Activated CD8-positive, alpha-beta T cell treated with anti-CD3 and anti-CD28 coated beads for 36 hours (primary cell): ENCODE results near the gene RBP5. TPM values are rescaled to one million over a fixed set of nuclear protein-coding genes. Genes with fewer than 3 reads are reported as not detected.

Experiments
- ATAC-seq: fragments of 200-7000 bp; cut with Tn5 transposase; one replicate; pipeline ENCODE4 v1.10.0; 2021; ENCODE audit warnings: mild to moderate bottlenecking, moderate library complexity
- CTCF ChIA-PET: fragments of 350-600 bp; sonication (Branson Sonifier 250); formaldehyde crosslinking; loops from one replicate; lab custom pipeline; 2021; ENCODE audit warnings: antibody characterized with exemption; lab: Charles Lee
- POLR2A ChIA-PET: fragments of 350-600 bp; sonication (Branson Sonifier 250); formaldehyde crosslinking; loops from one replicate; lab custom pipeline; 2021; ENCODE audit warnings: antibody characterized with exemption; lab: Charles Lee
- DNase-seq: peaks from one replicate; pipeline ENCODE4 v3.0.0-alpha.2; 2020
- H3K27ac Mint-ChIP-seq: one replicate; pipeline ENCODE4 v1.8.0; 2021; ENCODE audit warnings: mild to moderate bottlenecking, mixed read lengths
- H3K27me3 Mint-ChIP-seq: one replicate; pipeline ENCODE4 v1.8.0; 2021; ENCODE audit warnings: mixed read lengths
- H3K36me3 Mint-ChIP-seq: one replicate; pipeline ENCODE4 v1.8.0; 2021; ENCODE audit warnings: low read depth, mixed read lengths
- H3K4me1 Mint-ChIP-seq: one replicate; pipeline ENCODE4 v1.8.0; 2021; ENCODE audit warnings: low read depth, mixed read lengths
- H3K4me3 Mint-ChIP-seq: one replicate; pipeline ENCODE4 v1.8.0; 2021; ENCODE audit warnings: mild to moderate bottlenecking, moderate library complexity, mixed read lengths
- H3K9me3 Mint-ChIP-seq: one replicate; pipeline ENCODE4 v1.8.0; 2021; ENCODE audit warnings: mixed read lengths
- intact Hi-C: fragments of 100-400 bp; cut with micrococcal nuclease; formaldehyde crosslinking; loops from one replicate; pipeline ENCODE4 v1.10.0; 2022
- total RNA-seq, 2 experiments: library from RNA; stranded (reverse); gene quantifications; one replicate each; pipeline ENCODE4 v1.2.3, GENCODE V29; 2021
- TF ChIP-seq, protein P1 (sequence below): fragments of 200-600 bp; IDR thresholded peaks from one replicate; pipeline ENCODE4 v1.8.0; 2022; ENCODE audit warnings: antibody characterized with exemption, mild to moderate bottlenecking

RBP5 gene
- total RNA-seq, 2 experiments from 2014 or later = not detected

DNA sequence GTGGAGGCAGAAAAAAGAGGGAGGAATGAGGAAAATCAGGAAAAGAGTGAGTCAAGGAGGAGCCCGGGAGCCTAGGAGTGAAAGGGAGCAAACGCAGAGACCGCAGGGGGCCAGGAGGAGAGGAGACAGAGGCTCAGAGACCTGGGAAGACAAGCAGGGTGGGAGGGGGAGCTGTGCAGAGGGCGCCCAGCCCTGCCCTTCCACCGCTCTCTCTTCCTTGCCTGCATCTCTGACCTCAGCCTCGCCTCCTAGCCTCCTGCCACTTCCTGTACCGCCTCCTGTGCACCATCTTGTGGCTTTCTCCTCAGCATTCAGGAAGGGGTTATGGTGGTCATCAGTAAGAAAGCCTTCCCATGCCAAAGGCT, 2.8 kb upstream of the RBP5 start:
- intact Hi-C loops = no loop called here
- TF ChIP-seq, protein P1, sequence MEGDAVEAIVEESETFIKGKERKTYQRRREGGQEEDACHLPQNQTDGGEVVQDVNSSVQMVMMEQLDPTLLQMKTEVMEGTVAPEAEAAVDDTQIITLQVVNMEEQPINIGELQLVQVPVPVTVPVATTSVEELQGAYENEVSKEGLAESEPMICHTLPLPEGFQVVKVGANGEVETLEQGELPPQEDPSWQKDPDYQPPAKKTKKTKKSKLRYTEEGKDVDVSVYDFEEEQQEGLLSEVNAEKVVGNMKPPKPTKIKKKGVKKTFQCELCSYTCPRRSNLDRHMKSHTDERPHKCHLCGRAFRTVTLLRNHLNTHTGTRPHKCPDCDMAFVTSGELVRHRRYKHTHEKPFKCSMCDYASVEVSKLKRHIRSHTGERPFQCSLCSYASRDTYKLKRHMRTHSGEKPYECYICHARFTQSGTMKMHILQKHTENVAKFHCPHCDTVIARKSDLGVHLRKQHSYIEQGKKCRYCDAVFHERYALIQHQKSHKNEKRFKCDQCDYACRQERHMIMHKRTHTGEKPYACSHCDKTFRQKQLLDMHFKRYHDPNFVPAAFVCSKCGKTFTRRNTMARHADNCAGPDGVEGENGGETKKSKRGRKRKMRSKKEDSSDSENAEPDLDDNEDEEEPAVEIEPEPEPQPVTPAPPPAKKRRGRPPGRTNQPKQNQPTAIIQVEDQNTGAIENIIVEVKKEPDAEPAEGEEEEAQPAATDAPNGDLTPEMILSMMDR = no peak
- Mint-ChIP-seq H3K4me3 (peak overlapping the region; percentile 83), H3K4me1 (peaks cover 28% of the 10 kb centered on the region), H3K36me3 (peaks cover 3% of the 10 kb centered on the region), H3K9me3 (no peaks in the 10 kb centered on the region), H3K27me3 (no peaks in the 10 kb centered on the region), H3K27ac (peak overlapping the region; percentile 14)
- DNase-seq (peak; percentile 62), ATAC-seq (peak; percentile 40)
- ChIA-PET POLR2A (interaction anchor here (0.8 to 1.5 kb wide), 2 partner anchors 57 to 113 kb away, joined by 3 to 4 read pairs; partner anchors contain the start of gene LPCAT3), CTCF (interaction anchor here (0.7 to 1.4 kb wide), 3 partner anchors 14 to 113 kb away, joined by 3 to 5 read pairs (median 3); partner anchors contain the start of gene LPCAT3)

DNA sequence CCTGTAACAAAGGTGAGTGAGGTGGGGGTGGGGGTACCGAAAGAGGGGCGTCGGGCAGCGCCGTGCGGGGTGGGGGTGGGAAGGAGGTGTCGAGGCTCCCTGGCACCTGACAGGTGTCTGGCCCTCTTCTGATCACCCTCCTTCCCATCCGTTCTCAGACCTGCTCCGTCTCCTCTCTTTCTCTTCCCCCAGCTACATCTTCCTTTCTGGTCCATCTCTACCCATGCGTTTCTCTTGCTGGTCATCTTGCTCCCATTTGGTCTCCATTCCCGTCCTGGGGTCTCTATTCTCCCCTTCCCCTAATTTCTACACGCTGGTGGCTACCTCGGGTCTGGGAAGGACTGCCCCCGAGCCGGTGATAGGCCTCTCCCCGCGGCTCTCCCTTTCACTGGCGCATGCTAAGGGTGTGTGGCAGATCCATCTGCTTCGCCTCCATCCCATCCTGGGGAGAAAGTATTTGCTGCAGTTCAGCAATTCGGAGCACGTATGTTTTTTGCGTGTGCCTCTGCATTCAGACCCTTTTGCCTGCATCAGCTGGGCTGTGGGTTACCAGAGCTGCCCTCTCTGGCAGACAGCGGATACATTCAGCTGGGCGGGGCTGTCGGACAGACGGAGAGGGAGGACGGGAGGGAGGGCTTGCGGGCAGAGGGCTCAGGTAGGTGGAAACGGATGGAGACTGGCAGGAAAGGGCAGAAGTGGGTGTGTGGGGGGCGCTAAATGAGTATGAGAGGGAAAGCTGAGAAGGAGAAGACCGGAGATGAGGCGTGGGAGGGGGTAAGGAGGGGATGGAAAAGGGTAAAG, 2.2 kb upstream of the RBP5 start:
- H3K27ac Mint-ChIP-seq = peak overlapping the region; percentile 79
- ChIA-PET CTCF (interaction anchor here (0.7 to 1.4 kb wide), 4 partner anchors 14 to 113 kb away, joined by 3 to 5 read pairs (median 4); partner anchors contain the start of gene LPCAT3), POLR2A (interaction anchor here (0.8 to 1.9 kb wide), 3 partner anchors 23 to 113 kb away, joined by 3 to 8 read pairs (median 4); partner anchors contain the start of gene LPCAT3)
- H3K9me3 Mint-ChIP-seq = no peaks in the 10 kb centered on the region
- no peaks in the 10 kb centered on the region for H3K27me3 Mint-ChIP-seq
- H3K36me3 Mint-ChIP-seq = peaks cover 3% of the 10 kb centered on the region
- TF ChIP-seq, protein P1 = no peak
- H3K4me3 Mint-ChIP-seq = peak overlapping the region; percentile 83
- peak; percentile 58 for ATAC-seq
- intact Hi-C loops = no loop called here
- H3K4me1 Mint-ChIP-seq = peaks cover 28% of the 10 kb centered on the region
- peak; percentile 78 for DNase-seq

DNA sequence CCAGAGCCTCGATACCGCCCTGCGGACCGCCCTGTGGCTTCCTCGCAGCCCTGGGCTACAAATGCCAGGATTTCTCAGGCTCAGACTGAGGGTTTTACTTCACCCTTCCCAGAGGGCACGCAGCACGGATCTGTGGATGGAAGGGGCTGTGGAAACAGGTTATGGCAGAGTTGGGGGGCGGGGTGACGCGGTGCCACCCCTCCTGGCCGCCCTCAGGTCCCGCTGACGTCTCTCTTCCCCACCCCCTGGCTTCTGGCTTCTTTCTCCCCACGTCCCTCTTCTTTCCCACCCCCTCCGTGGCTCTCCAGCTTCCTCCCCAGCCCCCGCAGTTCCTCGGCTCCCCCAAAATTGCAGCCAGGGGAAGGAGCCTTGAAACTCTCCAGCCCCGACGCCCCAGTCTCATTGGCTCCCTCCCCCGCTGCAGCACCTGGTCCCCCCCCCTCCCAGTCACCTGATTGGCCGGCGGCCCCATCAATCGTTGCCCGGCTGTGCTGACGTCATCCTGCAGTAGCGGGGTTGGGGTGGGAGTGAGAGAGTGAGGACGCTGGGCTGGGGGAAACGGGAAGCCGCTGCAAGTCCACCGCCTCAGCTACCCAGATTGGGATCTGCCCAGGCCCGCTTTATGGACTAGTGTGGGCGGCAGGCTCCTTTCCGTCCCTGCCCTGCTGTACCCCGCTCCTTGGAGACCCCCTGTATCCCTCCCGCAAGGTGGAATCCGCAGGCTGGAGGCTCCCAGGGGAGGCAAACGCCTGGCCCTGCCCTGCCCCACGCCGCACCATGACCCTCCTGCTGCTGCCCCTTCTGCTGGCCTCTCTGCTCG, 1.4 kb upstream of the RBP5 start, which contains the start of gene CLSTN3:
CLSTN3 (plus strand) TSS at position 500 of the 820 bp plus-strand sequence; CDS start at position 778, 278 bp downstream.
- H3K36me3 Mint-ChIP-seq = no peaks in the 10 kb centered on the region
- peak within 1 kb of the TSS; percentile 79 for H3K27ac Mint-ChIP-seq

DNA sequence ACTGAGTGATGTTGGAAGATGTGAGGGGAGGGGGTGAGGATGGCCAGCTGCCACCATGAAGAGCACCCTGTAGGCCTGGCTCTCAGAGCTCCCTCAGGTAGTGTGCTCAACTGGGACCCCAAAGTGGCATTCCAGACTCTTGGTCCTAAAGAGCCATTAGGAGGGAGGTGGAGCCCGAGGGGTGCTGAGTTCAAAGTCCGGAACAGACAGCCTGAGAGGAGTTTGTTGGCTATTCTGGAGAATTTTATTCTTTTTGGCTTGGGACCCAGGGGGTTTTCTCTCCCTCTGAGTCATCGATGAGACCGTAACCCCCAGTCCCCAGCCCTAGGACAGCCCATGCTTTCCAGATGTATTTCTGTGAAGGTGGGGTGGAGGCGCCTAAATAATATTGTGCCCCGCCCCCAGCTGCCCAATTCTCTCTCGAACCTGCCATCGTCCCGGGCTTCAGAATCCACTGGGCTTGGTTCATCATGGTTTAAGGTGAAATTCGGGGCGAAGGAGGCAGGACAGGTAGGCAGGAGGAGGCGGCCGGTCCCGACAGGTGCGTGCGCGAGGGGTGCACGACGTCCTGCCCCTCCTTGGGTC, 690 bp upstream of the RBP5 start:
- intact Hi-C loops = no loop called here
- ChIA-PET CTCF (no interaction called here), POLR2A (interaction anchor here (1.4 to 1.9 kb wide), 2 partner anchors 22 to 165 kb away, joined by 3 to 8 read pairs; no protein-coding TSS in a partner anchor)
- Mint-ChIP-seq H3K36me3 (no peaks in the 10 kb centered on the region), H3K27ac (no peak overlapping the region), H3K4me1 (peaks cover 28% of the 10 kb centered on the region), H3K9me3 (no peaks in the 10 kb centered on the region), H3K27me3 (no peaks in the 10 kb centered on the region), H3K4me3 (peak overlapping the region; percentile 83)
- DNase-seq = no peak
- TF ChIP-seq, protein P1 = no peak
- peak; percentile 8 for ATAC-seq

More for the DNA sequence above, 1.4 kb upstream of the RBP5 start, which contains the start of gene CLSTN3:
- Mint-ChIP-seq H3K4me1 (peaks cover 28% of the 10 kb centered on the region), H3K27me3 (no peaks in the 10 kb centered on the region), H3K4me3 (peak within 1 kb of the TSS; percentile 83), H3K9me3 (no peaks in the 10 kb centered on the region)
- intact Hi-C loops = no loop called here
- ChIA-PET POLR2A (interaction anchor here (1.5 to 1.9 kb wide), 2 partner anchors 22 to 59 kb away, joined by 4 to 8 read pairs; no protein-coding TSS in a partner anchor), CTCF (interaction anchor here (1.4 kb wide), 2 partner anchors 15 to 17 kb away, joined by 5 read pairs; no protein-coding TSS in a partner anchor)
- TF ChIP-seq, protein P1 = no peak
- peak; percentile 88 for DNase-seq
- peak; percentile 82 for ATAC-seq
